Progenitor cell of endocrine pancreas (in vitro differentiated cells): ENCODE data around the gene CDH13. TPM values are rescaled to one million over a fixed set of nuclear protein-coding genes. Genes with fewer than 3 reads are reported as not detected.

Experiments
- DNase-seq: peaks from one replicate; pipeline ENCODE4 v3.0.0; 2021; ENCODE audit warnings: low spot score; ENCODE audit not compliant: unreplicated experiment
- H3K27ac Mint-ChIP-seq: 2 replicates; pipeline ENCODE4 v1.8.0; 2021; ENCODE audit warnings: mild to moderate bottlenecking, moderate library complexity, mixed read lengths
- H3K27me3 Mint-ChIP-seq: 2 replicates; pipeline ENCODE4 v1.8.0; 2021; ENCODE audit warnings: mixed read lengths
- H3K36me3 Mint-ChIP-seq: 2 replicates; pipeline ENCODE4 v1.8.0; 2022; ENCODE audit warnings: mixed read lengths; ENCODE audit not compliant: insufficient read depth
- H3K4me1 Mint-ChIP-seq: 2 replicates; pipeline ENCODE4 v1.8.0; 2021; ENCODE audit warnings: low read depth, mixed read lengths
- H3K4me3 Mint-ChIP-seq: 2 replicates; pipeline ENCODE4 v1.8.0; 2021; ENCODE audit warnings: low read depth, mild to moderate bottlenecking, moderate library complexity, mixed read lengths
- H3K9me3 Mint-ChIP-seq: 2 replicates; pipeline ENCODE4 v1.8.0; 2021; ENCODE audit warnings: low read depth, mixed read lengths
- total RNA-seq: library from RNA; stranded (reverse); gene quantifications from 2 replicates; pipeline ENCODE4 v1.2.1, GENCODE V29; 2021
- TF ChIP-seq, protein P1 (sequence below): fragments of 200-600 bp; sonication (generic); IDR thresholded peaks from one replicate; pipeline ENCODE4 v1.5.0; 2021; ENCODE audit warnings: antibody characterized with exemption, mild to moderate bottlenecking; ENCODE audit not compliant: unreplicated experiment

Gene CDH13
- total RNA-seq, 1 donor from 2014 or later = 0.38 TPM

DNA sequence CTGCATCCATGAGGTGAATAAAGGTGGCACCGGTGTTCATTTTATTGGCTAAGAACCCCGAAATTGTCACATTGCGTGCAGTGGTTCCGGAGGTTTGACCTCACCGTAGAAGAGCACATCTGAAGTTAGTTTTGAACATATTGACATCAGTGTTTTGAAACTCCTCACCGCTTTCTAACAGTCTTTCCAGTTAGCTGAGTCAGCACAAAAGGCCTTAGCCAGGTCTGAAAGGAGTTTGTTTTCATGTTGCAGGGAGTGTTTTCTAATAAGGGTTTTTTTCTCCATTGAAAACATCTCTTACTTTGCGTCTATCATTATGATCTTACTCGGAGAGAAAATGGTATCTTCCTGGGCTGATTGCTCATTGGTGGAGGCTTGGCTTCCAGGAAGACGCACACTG is 1006.5 kb downstream of the CDH13 start:
- Mint-ChIP-seq H3K27me3 (no peaks in the 10 kb centered on the region), H3K27ac (no peak overlapping the region), H3K4me1 (no peaks in the 10 kb centered on the region), H3K4me3 (no peak overlapping the region), H3K9me3 (peaks cover 3% of the 10 kb centered on the region), H3K36me3 (no peaks in the 10 kb centered on the region)
- DNase-seq = no peak
- TF ChIP-seq, protein P1, sequence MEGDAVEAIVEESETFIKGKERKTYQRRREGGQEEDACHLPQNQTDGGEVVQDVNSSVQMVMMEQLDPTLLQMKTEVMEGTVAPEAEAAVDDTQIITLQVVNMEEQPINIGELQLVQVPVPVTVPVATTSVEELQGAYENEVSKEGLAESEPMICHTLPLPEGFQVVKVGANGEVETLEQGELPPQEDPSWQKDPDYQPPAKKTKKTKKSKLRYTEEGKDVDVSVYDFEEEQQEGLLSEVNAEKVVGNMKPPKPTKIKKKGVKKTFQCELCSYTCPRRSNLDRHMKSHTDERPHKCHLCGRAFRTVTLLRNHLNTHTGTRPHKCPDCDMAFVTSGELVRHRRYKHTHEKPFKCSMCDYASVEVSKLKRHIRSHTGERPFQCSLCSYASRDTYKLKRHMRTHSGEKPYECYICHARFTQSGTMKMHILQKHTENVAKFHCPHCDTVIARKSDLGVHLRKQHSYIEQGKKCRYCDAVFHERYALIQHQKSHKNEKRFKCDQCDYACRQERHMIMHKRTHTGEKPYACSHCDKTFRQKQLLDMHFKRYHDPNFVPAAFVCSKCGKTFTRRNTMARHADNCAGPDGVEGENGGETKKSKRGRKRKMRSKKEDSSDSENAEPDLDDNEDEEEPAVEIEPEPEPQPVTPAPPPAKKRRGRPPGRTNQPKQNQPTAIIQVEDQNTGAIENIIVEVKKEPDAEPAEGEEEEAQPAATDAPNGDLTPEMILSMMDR = no peak

DNA sequence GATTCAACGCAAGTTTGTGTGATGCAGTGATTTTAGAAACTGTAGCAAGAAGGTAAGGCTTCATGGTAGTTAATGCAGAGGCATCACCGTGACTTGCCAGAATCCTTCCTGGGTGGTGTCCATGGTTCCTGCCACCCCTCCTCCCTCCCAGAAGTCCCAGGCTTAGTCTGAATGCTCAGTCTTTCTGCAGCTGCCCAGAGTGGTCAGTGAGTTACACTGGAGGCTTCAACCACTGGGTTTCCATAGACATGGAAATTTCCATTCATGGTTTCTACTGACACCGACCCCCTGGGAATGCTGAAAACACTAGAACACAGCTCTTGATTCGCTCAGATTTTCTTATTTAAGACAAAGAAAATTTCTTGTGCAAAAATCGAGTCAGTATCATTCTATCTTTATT is 1021.6 kb downstream of the CDH13 start:
- no peak for DNase-seq
- no peaks in the 10 kb centered on the region for H3K4me1 Mint-ChIP-seq
- no peaks in the 10 kb centered on the region for H3K36me3 Mint-ChIP-seq
- peaks cover 8% of the 10 kb centered on the region for H3K27me3 Mint-ChIP-seq
- TF ChIP-seq, protein P1 = no peak
- no peak overlapping the region for H3K4me3 Mint-ChIP-seq
- H3K27ac Mint-ChIP-seq = no peak overlapping the region
- peaks cover 3% of the 10 kb centered on the region for H3K9me3 Mint-ChIP-seq

DNA sequence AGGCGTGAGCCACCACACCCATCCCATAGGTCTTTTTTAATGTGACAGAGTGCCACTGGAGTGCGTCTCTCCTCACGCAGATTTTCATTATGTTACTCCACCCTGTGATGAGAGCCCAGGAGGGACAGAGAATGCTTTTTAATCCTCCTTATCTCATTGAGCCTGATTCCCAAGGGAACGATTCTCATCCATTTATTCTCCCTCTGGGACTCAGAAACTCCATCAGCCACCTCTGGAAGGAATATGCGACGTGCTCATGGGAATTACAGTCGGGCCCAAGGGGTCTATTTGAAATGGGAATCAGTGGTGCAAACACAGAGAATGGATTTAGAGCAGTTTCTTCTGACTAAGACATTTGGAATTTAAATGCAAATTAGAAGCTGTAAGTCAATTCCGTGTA is 1025.1 kb downstream of the CDH13 start:
- no peaks in the 10 kb centered on the region for H3K9me3 Mint-ChIP-seq
- TF ChIP-seq, protein P1 = no peak

DNA sequence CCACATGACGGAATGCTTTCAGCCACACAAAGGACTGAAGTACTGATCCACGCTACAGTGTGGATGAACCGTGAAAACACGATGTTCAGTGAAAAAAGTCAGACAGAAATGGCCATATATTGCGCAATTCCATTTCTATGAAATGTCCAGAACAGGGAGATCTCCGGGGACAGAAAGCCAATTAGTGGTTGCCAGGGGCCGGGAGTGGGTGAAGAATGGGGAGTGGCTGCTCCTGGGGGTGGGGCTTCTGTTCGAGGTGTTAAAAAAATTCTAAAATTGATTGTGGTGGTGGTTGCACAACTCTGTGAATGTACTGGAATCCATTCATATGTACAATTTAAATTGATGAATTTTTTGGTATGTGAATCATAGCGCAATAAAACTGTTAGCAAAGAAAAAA is 1026.2 kb downstream of the CDH13 start:
- no peak for DNase-seq
- H3K9me3 Mint-ChIP-seq = no peaks in the 10 kb centered on the region
- H3K4me3 Mint-ChIP-seq = no peak overlapping the region
- H3K4me1 Mint-ChIP-seq = no peaks in the 10 kb centered on the region
- no peak overlapping the region for H3K27ac Mint-ChIP-seq
- H3K36me3 Mint-ChIP-seq = no peaks in the 10 kb centered on the region
- TF ChIP-seq, protein P1 = no peak
- peaks cover 11% of the 10 kb centered on the region for H3K27me3 Mint-ChIP-seq

More for the DNA sequence above, 1025.1 kb downstream of the CDH13 start:
- no peak for DNase-seq
- Mint-ChIP-seq H3K4me1 (no peaks in the 10 kb centered on the region), H3K27ac (no peak overlapping the region), H3K36me3 (no peaks in the 10 kb centered on the region), H3K4me3 (no peak overlapping the region), H3K27me3 (peaks cover 9% of the 10 kb centered on the region)

DNA sequence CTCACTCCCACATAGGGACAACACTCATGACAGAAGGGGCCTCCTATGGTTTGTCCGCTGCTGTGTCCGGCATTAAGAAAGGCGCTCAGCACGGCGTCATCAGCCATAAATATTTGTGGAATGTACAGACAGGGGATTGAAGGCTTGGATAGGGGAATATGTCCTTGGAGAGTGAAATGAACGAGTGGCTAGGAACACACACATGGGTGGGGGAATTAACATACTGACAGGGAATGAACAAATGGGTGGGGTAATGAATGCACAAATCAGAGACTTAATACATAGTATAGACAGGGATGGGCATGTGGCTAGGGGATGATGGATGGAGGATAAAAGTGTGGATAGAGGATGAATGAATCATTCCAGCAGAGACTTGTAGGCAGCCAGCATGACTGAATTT is 1027.0 kb downstream of the CDH13 start:
- H3K9me3 Mint-ChIP-seq = no peaks in the 10 kb centered on the region
- peaks cover 6% of the 10 kb centered on the region for H3K27me3 Mint-ChIP-seq
- no peaks in the 10 kb centered on the region for H3K36me3 Mint-ChIP-seq
- H3K27ac Mint-ChIP-seq = no peak overlapping the region
- TF ChIP-seq, protein P1 = no peak
- H3K4me3 Mint-ChIP-seq = no peak overlapping the region
- no peaks in the 10 kb centered on the region for H3K4me1 Mint-ChIP-seq
- no peak for DNase-seq

DNA sequence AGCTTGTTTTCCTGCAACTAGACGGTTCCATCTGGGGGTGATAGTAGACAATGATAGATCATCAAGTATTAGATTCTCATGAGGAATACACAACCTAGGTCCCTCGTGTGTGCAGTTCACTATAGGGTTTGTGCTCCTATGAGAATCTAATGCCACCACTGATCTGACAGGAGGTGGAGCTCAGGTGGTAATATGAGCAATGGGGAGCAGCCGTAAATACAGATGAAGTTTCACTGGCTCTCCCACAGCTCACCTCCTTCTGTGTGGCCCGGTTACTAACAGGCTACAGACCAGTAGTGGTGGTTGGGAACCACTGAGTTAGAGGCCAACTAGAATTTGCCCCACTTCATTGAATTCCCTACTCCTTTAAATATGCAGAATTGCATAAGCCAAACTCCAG is 1033.5 kb downstream of the CDH13 start:
- H3K27ac Mint-ChIP-seq = no peak overlapping the region
- H3K27me3 Mint-ChIP-seq = peaks cover 12% of the 10 kb centered on the region
- TF ChIP-seq, protein P1 = no peak

More for the DNA sequence above, 1033.5 kb downstream of the CDH13 start:
- no peak overlapping the region for H3K4me3 Mint-ChIP-seq
- H3K9me3 Mint-ChIP-seq = no peaks in the 10 kb centered on the region
- no peak for DNase-seq
- H3K36me3 Mint-ChIP-seq = no peaks in the 10 kb centered on the region
- H3K4me1 Mint-ChIP-seq = no peaks in the 10 kb centered on the region
